Stimulated activated naive B cell treated with anti-CD40 and anti-IgM and Interleukin-4, amounts not matched to agents 10 μg/mL and 1 μg/mL and 100 μg/mL, for 72 hours (primary cell): ENCODE data around the gene RPGR.

Source experiments
- ATAC-seq, 2 donors: fragments of 150-1000 bp; cut with Tn5 transposase; replicated peaks; 2 replicates each; pipeline ENCODE4 v1.10.0; 2021; ENCODE audit warnings: moderate library complexity in 1 of 2
- DNase-seq: peaks from one replicate; pipeline ENCODE4 v3.0.0; 2021
- H3K27ac Mint-ChIP-seq: one replicate; pipeline ENCODE4 v1.8.0; 2022; ENCODE audit warnings: mild to moderate bottlenecking, mixed read lengths
- H3K27me3 Mint-ChIP-seq, 2 donors: one replicate each; pipeline ENCODE4 v1.8.0; 2022; ENCODE audit warnings: mixed read lengths in 2 of 2
- H3K36me3 Mint-ChIP-seq, 2 donors: one replicate each; pipeline ENCODE4 v1.8.0; 2022; ENCODE audit warnings: mixed read lengths in 2 of 2, mild to moderate bottlenecking in 1 of 2
- H3K4me1 Mint-ChIP-seq, 2 donors: one replicate each; pipeline ENCODE4 v1.8.0; 2022; ENCODE audit warnings: mixed read lengths in 2 of 2, mild to moderate bottlenecking in 1 of 2
- H3K4me3 Mint-ChIP-seq, 2 donors: one replicate each; pipeline ENCODE4 v1.8.0; 2022; ENCODE audit warnings: mild to moderate bottlenecking in 2 of 2, mixed read lengths in 2 of 2, moderate library complexity in 1 of 2
- H3K9me3 Mint-ChIP-seq, 2 donors: one replicate each; pipeline ENCODE4 v1.8.0; 2022; ENCODE audit warnings: mixed read lengths in 2 of 2, mild to moderate bottlenecking in 1 of 2

RPGR gene

GRCh38 chrX:38305971-38306370 lies 21.3 kb downstream of the RPGR start:
- no peaks in the 10 kb centered on the region for H3K27me3 Mint-ChIP-seq
- ATAC-seq, result no peak
- DNase-seq, result no peak

GRCh38 chrX:38304010-38304409 lies 23.3 kb downstream of the RPGR start:
- ATAC-seq (no peak), DNase-seq (no peak)
- H3K27ac Mint-ChIP-seq, result no peak overlapping the region
- H3K36me3 Mint-ChIP-seq, result peaks cover 0 to 4% of the 10 kb centered on the region in 2 donors
- H3K4me1 Mint-ChIP-seq, result no peaks in the 10 kb centered on the region
- H3K27me3 Mint-ChIP-seq, result no peaks in the 10 kb centered on the region
- no peaks in the 10 kb centered on the region for H3K9me3 Mint-ChIP-seq
- H3K4me3 Mint-ChIP-seq, result no peak overlapping the region

More at GRCh38 chrX:38305971-38306370, 21.3 kb downstream of the RPGR start:
- peaks cover 0 to 4% of the 10 kb centered on the region in 2 donors for H3K36me3 Mint-ChIP-seq
- H3K27ac Mint-ChIP-seq, result no peak overlapping the region
- no peak overlapping the region for H3K4me3 Mint-ChIP-seq
- no peaks in the 10 kb centered on the region for H3K9me3 Mint-ChIP-seq
- H3K4me1 Mint-ChIP-seq, result no peaks in the 10 kb centered on the region

GRCh38 chrX:38293741-38294140 lies 33.6 kb downstream of the RPGR start:
- no peaks in the 10 kb centered on the region for H3K27me3 Mint-ChIP-seq
- no peaks in the 10 kb centered on the region for H3K9me3 Mint-ChIP-seq
- H3K27ac Mint-ChIP-seq, result no peak overlapping the region
- no peak overlapping the region for H3K4me3 Mint-ChIP-seq
- H3K4me1 Mint-ChIP-seq, result no peaks in the 10 kb centered on the region
- ATAC-seq, result no peak
- DNase-seq, result no peak
- peaks cover 0 to 3% of the 10 kb centered on the region in 2 donors for H3K36me3 Mint-ChIP-seq

- Mint-ChIP-seq H3K27ac (peak overlapping the region; percentile 2), H3K9me3 (peaks cover 6 to 10% of the 10 kb centered on the region in 2 donors), H3K4me1 (peaks cover 5 to 16% of the 10 kb centered on the region in 2 donors), H3K27me3 (no peaks in the 10 kb centered on the region), H3K4me3 (peak overlapping the region in 1 of 2 donors; percentile 20), H3K36me3 (peaks cover 18 to 19% of the 10 kb centered on the region in 2 donors)
- peak; percentile 88 to 96 for ATAC-seq
- peak; percentile 13 for DNase-seq
Measured at GRCh38 chrX:38287674-38288073, 39.6 kb downstream of the RPGR start.

GRCh38 chrX:38285649-38286048 lies 41.7 kb downstream of the RPGR start:
- Mint-ChIP-seq H3K27me3 (peaks cover 0 to 5% of the 10 kb centered on the region in 2 donors), H3K4me3 (no peak overlapping the region), H3K27ac (no peak overlapping the region), H3K36me3 (peaks cover 18 to 20% of the 10 kb centered on the region in 2 donors), H3K9me3 (peaks cover 6 to 10% of the 10 kb centered on the region in 2 donors), H3K4me1 (peaks cover 5 to 16% of the 10 kb centered on the region in 2 donors)
- ATAC-seq, result no peak
- no peak for DNase-seq

GRCh38 chrX:38282049-38282448 lies 45.3 kb downstream of the RPGR start:
- Mint-ChIP-seq H3K4me3 (no peak overlapping the region), H3K36me3 (peaks cover 10 to 11% of the 10 kb centered on the region in 2 donors)

GRCh38 chrX:38279188-38279587 lies 48.1 kb downstream of the RPGR start:
- Mint-ChIP-seq H3K9me3 (no peaks in the 10 kb centered on the region), H3K4me1 (peaks cover 0 to 10% of the 10 kb centered on the region in 2 donors), H3K27me3 (peaks cover 0 to 5% of the 10 kb centered on the region in 2 donors), H3K4me3 (no peak overlapping the region), H3K27ac (no peak overlapping the region), H3K36me3 (peaks cover 0 to 6% of the 10 kb centered on the region in 2 donors)
- no peak for ATAC-seq
- no peak for DNase-seq

More at GRCh38 chrX:38282049-38282448, 45.3 kb downstream of the RPGR start:
- DNase-seq, result no peak
- ATAC-seq, result no peak
- H3K4me1 Mint-ChIP-seq, result peaks cover 2 to 5% of the 10 kb centered on the region in 2 donors
- H3K27ac Mint-ChIP-seq, result no peak overlapping the region
- peaks cover 0 to 5% of the 10 kb centered on the region in 2 donors for H3K27me3 Mint-ChIP-seq
- peaks cover 6% of the 10 kb centered on the region in 2 donors for H3K9me3 Mint-ChIP-seq

GRCh38 chrX:38278682-38279081 lies 48.6 kb downstream of the RPGR start:
- H3K27ac Mint-ChIP-seq, result no peak overlapping the region
- DNase-seq, result no peak

GRCh38 chrX:38277802-38278201 lies 49.5 kb downstream of the RPGR start:
- Mint-ChIP-seq H3K4me3 (no peak overlapping the region), H3K36me3 (peaks cover 0 to 6% of the 10 kb centered on the region in 2 donors), H3K27me3 (peaks cover 0 to 5% of the 10 kb centered on the region in 2 donors), H3K9me3 (no peaks in the 10 kb centered on the region), H3K27ac (no peak overlapping the region), H3K4me1 (peaks cover 0 to 10% of the 10 kb centered on the region in 2 donors)
- DNase-seq (no peak), ATAC-seq (no peak)

More at GRCh38 chrX:38278682-38279081, 48.6 kb downstream of the RPGR start:
- Mint-ChIP-seq H3K27me3 (peaks cover 0 to 5% of the 10 kb centered on the region in 2 donors), H3K4me3 (no peak overlapping the region), H3K4me1 (peaks cover 0 to 10% of the 10 kb centered on the region in 2 donors), H3K36me3 (peaks cover 0 to 6% of the 10 kb centered on the region in 2 donors), H3K9me3 (no peaks in the 10 kb centered on the region)
- no peak for ATAC-seq

GRCh38 chrX:38277136-38277535 lies 50.2 kb downstream of the RPGR start:
- ATAC-seq (no peak), DNase-seq (no peak)
- Mint-ChIP-seq H3K4me1 (peaks cover 0 to 10% of the 10 kb centered on the region in 2 donors), H3K4me3 (no peak overlapping the region), H3K36me3 (peaks cover 0 to 3% of the 10 kb centered on the region in 2 donors), H3K27ac (no peak overlapping the region), H3K9me3 (no peaks in the 10 kb centered on the region), H3K27me3 (peaks cover 0 to 1% of the 10 kb centered on the region in 2 donors)

GRCh38 chrX:38276089-38276488 lies 51.2 kb downstream of the RPGR start:
- ATAC-seq, result no peak

GRCh38 chrX:38275615-38276014 lies 51.7 kb downstream of the RPGR start:
- DNase-seq (no peak), ATAC-seq (peak; percentile 77 to 81)
- Mint-ChIP-seq H3K27me3 (no peaks in the 10 kb centered on the region), H3K36me3 (peaks cover 0 to 4% of the 10 kb centered on the region in 2 donors), H3K9me3 (no peaks in the 10 kb centered on the region), H3K4me1 (peaks cover 6 to 15% of the 10 kb centered on the region in 2 donors), H3K4me3 (no peak overlapping the region), H3K27ac (no peak overlapping the region)

More at GRCh38 chrX:38276089-38276488, 51.2 kb downstream of the RPGR start:
- Mint-ChIP-seq H3K4me1 (peaks cover 3 to 10% of the 10 kb centered on the region in 2 donors), H3K4me3 (no peak overlapping the region), H3K9me3 (no peaks in the 10 kb centered on the region), H3K36me3 (peaks cover 0 to 2% of the 10 kb centered on the region in 2 donors), H3K27me3 (no peaks in the 10 kb centered on the region), H3K27ac (no peak overlapping the region)
- DNase-seq, result no peak

- DNase-seq (no peak), ATAC-seq (no peak)
- Mint-ChIP-seq H3K27ac (no peak overlapping the region), H3K9me3 (no peaks in the 10 kb centered on the region), H3K36me3 (peaks cover 2 to 9% of the 10 kb centered on the region in 2 donors), H3K4me3 (no peak overlapping the region), H3K27me3 (no peaks in the 10 kb centered on the region), H3K4me1 (peaks cover 7 to 18% of the 10 kb centered on the region in 2 donors)
Measured at GRCh38 chrX:38273453-38273852, 53.9 kb downstream of the RPGR start.

- Mint-ChIP-seq H3K27me3 (no peaks in the 10 kb centered on the region), H3K36me3 (peaks cover 2 to 14% of the 10 kb centered on the region in 2 donors), H3K9me3 (peaks cover 0 to 1% of the 10 kb centered on the region in 2 donors), H3K4me3 (no peak overlapping the region), H3K4me1 (peaks cover 7 to 18% of the 10 kb centered on the region in 2 donors), H3K27ac (no peak overlapping the region)
- peak; percentile 70 to 79 for ATAC-seq
- no peak for DNase-seq
Measured at GRCh38 chrX:38271154-38271716, 56.1 kb downstream of the RPGR start.

GRCh38 chrX:38268011-38268410 lies 59.3 kb downstream of the RPGR start:
- DNase-seq (no peak), ATAC-seq (no peak)
- H3K36me3 Mint-ChIP-seq, result peaks cover 2 to 12% of the 10 kb centered on the region in 2 donors
- H3K9me3 Mint-ChIP-seq, result peaks cover 0 to 1% of the 10 kb centered on the region in 2 donors
- H3K27ac Mint-ChIP-seq, result no peak overlapping the region
- H3K4me3 Mint-ChIP-seq, result no peak overlapping the region
- peaks cover 7 to 8% of the 10 kb centered on the region in 2 donors for H3K4me1 Mint-ChIP-seq
- no peaks in the 10 kb centered on the region for H3K27me3 Mint-ChIP-seq
